Umbilical cord (tissue), 2 donors: ENCODE data around the gene P3H3. TPM values are rescaled to one million over a fixed set of nuclear protein-coding genes. Genes with fewer than 3 reads are reported as not detected.
"Not testable (repeated sequence)": the region's sequence is repeated elsewhere in the genome, so short reads cannot be mapped to it uniquely, and the experiment has no call there.

Source experiments
- DNase-seq: peaks from one replicate; pipeline ENCODE4 v3.0.0-alpha.2; 2015; ENCODE audit warnings: low spot score
- total RNA-seq: library from RNA; depleted of rRNA; stranded (reverse); fragments of >200 nt; gene quantifications from one replicate; pipeline ENCODE4 v1.2.3, GENCODE V29; 2014; ENCODE audit warnings: low replicate concordance; ENCODE audit not compliant: insufficient read depth

The P3H3 gene
- total RNA-seq, 1 donor from 2014 or later, result 74.6 TPM

DNA sequence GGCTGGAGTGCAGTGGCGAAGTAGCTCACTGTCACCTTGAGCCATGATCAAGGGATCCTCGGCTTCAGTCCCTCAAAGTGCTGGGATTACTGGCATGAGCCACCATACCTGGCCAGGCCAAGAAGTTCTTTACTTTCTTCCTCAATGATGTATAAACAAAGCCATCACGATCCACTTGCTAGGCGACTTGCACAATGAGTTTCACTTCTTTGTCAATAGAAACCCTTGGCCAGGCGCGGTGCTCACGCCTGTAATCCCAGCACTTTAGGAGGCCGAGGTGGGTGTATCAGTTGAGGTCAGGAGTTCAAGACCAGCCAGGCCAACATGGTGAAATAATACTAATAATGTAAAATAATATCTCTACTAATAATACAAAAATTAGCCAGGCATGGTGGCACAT, 59.3 kb downstream of the P3H3 start:
- DNase-seq, result no peak

DNA sequence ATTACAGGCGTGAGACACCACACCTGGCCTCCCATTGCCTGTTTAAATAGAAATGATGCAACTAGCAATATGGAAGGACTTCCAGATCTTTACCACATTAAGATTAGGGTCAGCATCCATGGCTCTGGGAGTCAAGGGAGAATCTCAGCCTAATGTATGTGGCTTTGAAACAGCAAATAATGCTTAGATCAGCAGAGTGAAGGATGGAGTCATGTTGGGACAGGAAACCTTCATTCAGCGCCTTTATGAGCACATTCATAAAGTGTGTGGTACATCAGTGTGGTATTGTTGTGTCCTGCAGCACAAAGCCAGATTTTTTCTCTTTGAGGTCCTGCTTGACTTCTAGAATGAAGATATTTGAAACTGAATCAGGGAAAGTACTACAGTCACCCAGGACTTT, 60.2 kb downstream of the P3H3 start:
- DNase-seq, result no peak

DNA sequence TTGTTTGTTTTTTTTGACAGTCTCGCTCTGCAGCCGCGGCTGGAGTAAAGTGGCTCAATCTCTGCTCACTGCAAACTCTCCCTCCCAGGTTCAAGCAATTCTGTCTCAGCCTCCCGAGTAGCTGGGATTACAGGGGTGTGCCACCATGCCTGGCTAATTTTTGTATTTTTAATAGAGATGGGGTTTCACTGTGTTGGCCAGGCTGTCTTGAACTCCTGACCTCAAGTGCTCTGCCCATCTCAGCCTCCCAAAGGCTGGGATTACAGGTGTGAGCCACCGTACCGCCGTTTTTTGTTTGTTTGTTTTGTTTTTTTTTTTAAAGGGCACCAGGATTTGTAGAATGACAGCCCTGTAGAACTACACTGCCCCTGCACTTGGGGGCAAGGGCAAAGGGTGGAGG, 60.6 kb downstream of the P3H3 start:
- DNase-seq, result not testable (repeated sequence)

Other genes starting within 250 kb of the P3H3 start
- gene CHD4, start 221.0 kb upstream of the P3H3 start, total RNA-seq, result 192 TPM
- 6.3 TPM for gene LPAR5, start 192.4 kb upstream of the P3H3 start, total RNA-seq
- 2.9 TPM for gene ACRBP, start 181.0 kb upstream of the P3H3 start, total RNA-seq
- 20.9 TPM for gene ING4, start 165.3 kb upstream of the P3H3 start, total RNA-seq
- 16.4 TPM for gene ZNF384, start 139.0 kb upstream of the P3H3 start, total RNA-seq
- not detected for gene PIANP, start 127.6 kb upstream of the P3H3 start, total RNA-seq
- gene COPS7A, start 104.4 kb upstream of the P3H3 start, total RNA-seq, result 40.4 TPM
- gene MLF2, start 75.3 kb upstream of the P3H3 start, total RNA-seq, result 36.6 TPM
- gene PTMS, start 62.0 kb upstream of the P3H3 start, total RNA-seq, result 13.0 TPM
- gene LAG3, start 55.9 kb upstream of the P3H3 start, total RNA-seq, result 1.7 TPM
- gene CD4, start 38.9 kb upstream of the P3H3 start, total RNA-seq, result 10.4 TPM
- gene GPR162, start 6.6 kb upstream of the P3H3 start, total RNA-seq, result 1.9 TPM
- gene GNB3, start 12.5 kb downstream of the P3H3 start, total RNA-seq, result 2.4 TPM
- gene CDCA3, start 22.9 kb downstream of the P3H3 start, total RNA-seq, result 11.1 TPM
- 50.6 TPM for gene USP5, start 23.7 kb downstream of the P3H3 start, total RNA-seq
- gene TPI1, start 39.1 kb downstream of the P3H3 start, total RNA-seq, result 743 TPM
- 7.0 TPM for gene SPSB2, start 44.9 kb downstream of the P3H3 start, total RNA-seq
- gene LRRC23, start 76.4 kb downstream of the P3H3 start, total RNA-seq, result 8.4 TPM
- gene ENO2, start 86.2 kb downstream of the P3H3 start, total RNA-seq, result 19.7 TPM
- gene ATN1, start 99.6 kb downstream of the P3H3 start, total RNA-seq, result 7.9 TPM
- not detected for gene RNU7-1, start 115.4 kb downstream of the P3H3 start, total RNA-seq
- gene C12orf57, start 115.6 kb downstream of the P3H3 start, total RNA-seq, result 228 TPM
- gene PTPN6, start 122.9 kb downstream of the P3H3 start, total RNA-seq, result 18.3 TPM
- 147 TPM for gene PHB2, start 142.3 kb downstream of the P3H3 start, total RNA-seq
- 17.6 TPM for gene EMG1, start 142.5 kb downstream of the P3H3 start, total RNA-seq
- 4.8 TPM for gene LPCAT3, start 190.1 kb downstream of the P3H3 start, total RNA-seq
- gene C1S, start 232.3 kb downstream of the P3H3 start, total RNA-seq, result 201 TPM